ENCODE measurements around the gene ELL. TPM values are rescaled to one million over a fixed set of nuclear protein-coding genes. Genes with fewer than 3 reads are reported as not detected.

ELL gene
- total RNA-seq, 1 experiment from 2014 or later = 17.0 TPM

- Histone ChIP-seq H2BK15ac (ENCODE audit: low read depth, low read length) (no peak overlapping the region), H3K23me2 (ENCODE audit: insufficient read length, low read depth, low read length, poor library complexity, severe bottlenecking) (no peaks in the 10 kb centered on the region), H3K9ac (ENCODE audit: extremely low read depth, insufficient read length, low read length) (no peak overlapping the region), H4K5ac (ENCODE audit: insufficient read length, low read depth, low read length) (no peak overlapping the region), H3K4me1 (ENCODE audit: insufficient read depth, low read length) (no peaks in the 10 kb centered on the region), H3K14ac (ENCODE audit: insufficient read depth, low read length) (no peak overlapping the region), H3K79me1 (ENCODE audit: insufficient read depth, low read depth, low read length, poor library complexity, severe bottlenecking) (no peaks in the 10 kb centered on the region), H2BK120ac (ENCODE audit: low read depth, low read length, poor library complexity, severe bottlenecking) (no peak overlapping the region), H4K91ac (ENCODE audit: insufficient read length, low read depth, low read length) (no peak overlapping the region), H3K27ac (ENCODE audit: insufficient read length, low read depth, low read length) (no peak overlapping the region), H3K4ac (ENCODE audit: low read depth, low read length) (no peak overlapping the region), H3K18ac (ENCODE audit: insufficient read length, low read depth, low read length) (no peak overlapping the region), H3K4me2 (ENCODE audit: insufficient read depth, insufficient read length, low read length) (no peak overlapping the region), H2BK5ac (ENCODE audit: insufficient read length, low read length) (no peak overlapping the region), H2AK5ac (ENCODE audit: insufficient read length, low read length) (no peak overlapping the region), H3K79me2 (ENCODE audit: insufficient read depth, low read length) (no peaks in the 10 kb centered on the region), H4K20me1 (ENCODE audit: control insufficient read depth, insufficient read depth, insufficient read length) (no peaks in the 10 kb centered on the region), H2BK20ac (ENCODE audit: low read depth, low read length, poor library complexity, severe bottlenecking) (no peak overlapping the region), H3K23ac (ENCODE audit: insufficient read length, low read depth, low read length) (no peak overlapping the region), H2AFZ (ENCODE audit: low read length) (no peak overlapping the region), H3K9me3 (ENCODE audit: control insufficient read depth, low read depth, low read length) (no peaks in the 10 kb centered on the region), H3T11ph (ENCODE audit: low read length) (no peak overlapping the region), H3K56ac (ENCODE audit: insufficient read length, low read depth, low read length) (no peak overlapping the region), H3K27me3 (ENCODE audit: insufficient read depth, low read length) (no peaks in the 10 kb centered on the region), H2BK12ac (ENCODE audit: insufficient read length, low read depth, low read length) (no peak overlapping the region), H4K8ac (replicated peaks; ENCODE audit: insufficient read length, low read depth, low read length) (no peak overlapping the region)
- no peak overlapping the region for H3K27ac Mint-ChIP-seq
- H3K9me3 Mint-ChIP-seq = no peaks in the 10 kb centered on the region
- TF ChIP-seq, protein P1, sequence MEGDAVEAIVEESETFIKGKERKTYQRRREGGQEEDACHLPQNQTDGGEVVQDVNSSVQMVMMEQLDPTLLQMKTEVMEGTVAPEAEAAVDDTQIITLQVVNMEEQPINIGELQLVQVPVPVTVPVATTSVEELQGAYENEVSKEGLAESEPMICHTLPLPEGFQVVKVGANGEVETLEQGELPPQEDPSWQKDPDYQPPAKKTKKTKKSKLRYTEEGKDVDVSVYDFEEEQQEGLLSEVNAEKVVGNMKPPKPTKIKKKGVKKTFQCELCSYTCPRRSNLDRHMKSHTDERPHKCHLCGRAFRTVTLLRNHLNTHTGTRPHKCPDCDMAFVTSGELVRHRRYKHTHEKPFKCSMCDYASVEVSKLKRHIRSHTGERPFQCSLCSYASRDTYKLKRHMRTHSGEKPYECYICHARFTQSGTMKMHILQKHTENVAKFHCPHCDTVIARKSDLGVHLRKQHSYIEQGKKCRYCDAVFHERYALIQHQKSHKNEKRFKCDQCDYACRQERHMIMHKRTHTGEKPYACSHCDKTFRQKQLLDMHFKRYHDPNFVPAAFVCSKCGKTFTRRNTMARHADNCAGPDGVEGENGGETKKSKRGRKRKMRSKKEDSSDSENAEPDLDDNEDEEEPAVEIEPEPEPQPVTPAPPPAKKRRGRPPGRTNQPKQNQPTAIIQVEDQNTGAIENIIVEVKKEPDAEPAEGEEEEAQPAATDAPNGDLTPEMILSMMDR (conservative IDR thresholded peaks at IDR 0.05) = no peak
- peaks cover 8 to 48% (median 43%) of the 10 kb centered on the region in 3 experiments; a peak in 6 of 7 replicates for H3K36me3 Mint-ChIP-seq (ENCODE audit: insufficient read depth in 1 of 3, low read depth in 3 of 3)
- no peak overlapping the region for H3K4me3 Mint-ChIP-seq
- H3K4me1 Mint-ChIP-seq = peaks cover 0 to 2% of the 10 kb centered on the region in 2 experiments; a peak in 1 of 4 replicates
- no peaks in the 10 kb centered on the region; the same call in 1 of the 2 replicates for H3K27me3 Mint-ChIP-seq (ENCODE audit: low read depth)
- WGBS (ENCODE audit: extremely low coverage, insufficient read length, low lambda C conversion rate) = no CpG with 5 or more reads among the region's 12 CpGs
- no peak for DNase-seq
Measured at GRCh38 chr19:18460900-18461299, 61.0 kb downstream of the ELL start.
